ENCODE results near the gene C14orf132.

DNA sequence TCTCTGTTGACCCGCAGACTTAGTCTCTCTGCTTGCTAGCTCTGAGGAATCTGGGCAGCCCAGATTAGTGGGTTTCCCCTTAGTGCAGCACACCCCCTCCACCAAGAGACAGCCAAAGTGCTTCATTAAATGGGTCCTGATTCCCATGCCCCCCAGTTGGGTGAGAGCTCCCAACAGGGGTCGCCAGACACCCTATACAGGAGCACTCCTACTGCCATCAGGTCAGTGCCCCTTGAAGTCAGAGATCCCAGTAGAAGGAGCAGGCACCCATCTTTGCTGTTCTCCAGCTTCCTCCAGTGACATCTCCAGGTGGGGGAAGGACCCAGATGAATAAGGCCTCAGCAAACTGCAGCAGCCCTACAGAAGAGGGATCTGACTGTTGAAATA, 36.7 kb upstream of the C14orf132 start:
- peak; percentile 23; the same call in 1 of the 2 replicates for TF ChIP-seq CTCF (IDR thresholded peaks at IDR 0.05; ENCODE audit: low read length)
- TF ChIP-seq EZH2 (IDR thresholded peaks at IDR 0.05; ENCODE audit: borderline replicate concordance, low read length) = no peak
